Esophagus squamous epithelium (tissue), 4 donors: Measurements from ENCODE around the gene OIT3.

ENCODE experiments used
- POLR2A ChIP-seq, 4 donors: fragments of 450-650 bp; IDR thresholded peaks; one replicate each; pipeline ENCODE4 v1.6.1; 2017; ENCODE audit warnings: antibody characterized with exemption in 4 of 4, mild to moderate bottlenecking in 4 of 4, moderate library complexity in 3 of 4
- TF ChIP-seq, protein P1 (sequence below), 6 experiments: fragments of 450-650 bp in 4 of 6; fragments of 200-600 bp in 2 of 6; sonication (generic) in 2 of 6; IDR thresholded peaks; one replicate each; pipeline ENCODE4 v1.5.1; 2016 to 2019; ENCODE audit warnings: antibody characterized with exemption in 6 of 6, mild to moderate bottlenecking in 4 of 6, moderate library complexity in 4 of 6

DNA sequence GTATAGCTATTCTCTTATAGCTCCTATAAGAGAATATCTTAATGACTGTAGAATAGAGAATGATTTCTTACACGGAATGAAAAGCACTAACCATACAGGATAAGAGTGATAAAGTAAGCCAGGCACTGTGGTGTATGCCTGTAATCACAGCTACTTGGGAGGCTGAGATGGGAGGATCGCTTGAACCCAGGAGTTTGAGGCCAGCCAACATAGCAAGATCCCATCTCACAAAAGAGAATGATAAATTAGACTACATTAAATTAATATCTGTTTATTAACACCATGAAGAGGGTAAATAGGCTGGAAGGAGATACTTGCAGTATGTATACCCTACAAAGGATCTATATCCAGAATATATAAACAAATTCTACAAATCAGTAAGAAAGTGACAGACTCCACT, 12.2 kb upstream of the OIT3 start:
- TF ChIP-seq POLR2A (IDR thresholded peaks at IDR 0.05) = no peak
- TF ChIP-seq, protein P1, sequence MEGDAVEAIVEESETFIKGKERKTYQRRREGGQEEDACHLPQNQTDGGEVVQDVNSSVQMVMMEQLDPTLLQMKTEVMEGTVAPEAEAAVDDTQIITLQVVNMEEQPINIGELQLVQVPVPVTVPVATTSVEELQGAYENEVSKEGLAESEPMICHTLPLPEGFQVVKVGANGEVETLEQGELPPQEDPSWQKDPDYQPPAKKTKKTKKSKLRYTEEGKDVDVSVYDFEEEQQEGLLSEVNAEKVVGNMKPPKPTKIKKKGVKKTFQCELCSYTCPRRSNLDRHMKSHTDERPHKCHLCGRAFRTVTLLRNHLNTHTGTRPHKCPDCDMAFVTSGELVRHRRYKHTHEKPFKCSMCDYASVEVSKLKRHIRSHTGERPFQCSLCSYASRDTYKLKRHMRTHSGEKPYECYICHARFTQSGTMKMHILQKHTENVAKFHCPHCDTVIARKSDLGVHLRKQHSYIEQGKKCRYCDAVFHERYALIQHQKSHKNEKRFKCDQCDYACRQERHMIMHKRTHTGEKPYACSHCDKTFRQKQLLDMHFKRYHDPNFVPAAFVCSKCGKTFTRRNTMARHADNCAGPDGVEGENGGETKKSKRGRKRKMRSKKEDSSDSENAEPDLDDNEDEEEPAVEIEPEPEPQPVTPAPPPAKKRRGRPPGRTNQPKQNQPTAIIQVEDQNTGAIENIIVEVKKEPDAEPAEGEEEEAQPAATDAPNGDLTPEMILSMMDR (IDR thresholded peaks at IDR 0.05) = no peak
